ENCODE data around the gene COL6A2.

COL6A2 gene

GRCh38 chr21:46160907-46161632 lies 63.2 kb downstream of the COL6A2 start:
- no peak for TF ChIP-seq REST (IDR thresholded peaks at IDR 0.05; ENCODE audit: low read depth)
- TF ChIP-seq USF1 (IDR thresholded peaks at IDR 0.05): no peak
- no peak for TF ChIP-seq TCF12 (IDR thresholded peaks at IDR 0.05; ENCODE audit: low read depth)
- no peak for TF ChIP-seq NFIC (IDR thresholded peaks at IDR 0.05)
- no peak for TF ChIP-seq FOXM1 (IDR thresholded peaks at IDR 0.05; ENCODE audit: borderline replicate concordance, low read depth)
- no peak for TF ChIP-seq EP300 (IDR thresholded peaks at IDR 0.05; ENCODE audit: borderline replicate concordance)
- no peak for TF ChIP-seq TAF1 (IDR thresholded peaks at IDR 0.05; ENCODE audit: low read depth)
- no peak for TF ChIP-seq CREB1 (IDR thresholded peaks at IDR 0.05; ENCODE audit: low read depth)
- no peak for TF ChIP-seq CEBPB (IDR thresholded peaks at IDR 0.05)
- TF ChIP-seq EGR1 (IDR thresholded peaks at IDR 0.05): no peak

GRCh38 chr21:46161633-46162592 lies 64.0 kb downstream of the COL6A2 start:
- no peak for TF ChIP-seq NFIC (IDR thresholded peaks at IDR 0.05)
- no peak for TF ChIP-seq MAX (IDR thresholded peaks at IDR 0.05)
- no peak for TF ChIP-seq YY1 (IDR thresholded peaks at IDR 0.05; ENCODE audit: low read depth)
- TF ChIP-seq FOXM1 (IDR thresholded peaks at IDR 0.05; ENCODE audit: borderline replicate concordance, low read depth): no peak
- TF ChIP-seq ZBTB7A (IDR thresholded peaks at IDR 0.05; ENCODE audit: low read depth): no peak
- no peak for TF ChIP-seq CEBPB (IDR thresholded peaks at IDR 0.05)
- no peak for TF ChIP-seq USF1 (IDR thresholded peaks at IDR 0.05)
- no peak for TF ChIP-seq TEAD4 (IDR thresholded peaks at IDR 0.05)
- no peak for TF ChIP-seq EP300 (IDR thresholded peaks at IDR 0.05; ENCODE audit: borderline replicate concordance)
- no peak for TF ChIP-seq TAF1 (IDR thresholded peaks at IDR 0.05; ENCODE audit: low read depth)
- no peak for TF ChIP-seq REST (IDR thresholded peaks at IDR 0.05; ENCODE audit: low read depth)
- TF ChIP-seq TCF12 (IDR thresholded peaks at IDR 0.05; ENCODE audit: low read depth): no peak
- TF ChIP-seq CREB1 (IDR thresholded peaks at IDR 0.05; ENCODE audit: low read depth): no peak
- no peak for TF ChIP-seq EGR1 (IDR thresholded peaks at IDR 0.05)
- TF ChIP-seq RAD21 (IDR thresholded peaks at IDR 0.05; ENCODE audit: low read depth): no peak

GRCh38 chr21:46163380-46163779 lies 65.5 kb downstream of the COL6A2 start:
- TF ChIP-seq MAX (IDR thresholded peaks at IDR 0.05) (no peak), USF1 (IDR thresholded peaks at IDR 0.05) (no peak), FOXM1 (IDR thresholded peaks at IDR 0.05; ENCODE audit: borderline replicate concordance, low read depth) (no peak), ZBTB7A (IDR thresholded peaks at IDR 0.05; ENCODE audit: low read depth) (no peak), TAF1 (IDR thresholded peaks at IDR 0.05; ENCODE audit: low read depth) (no peak), TCF12 (IDR thresholded peaks at IDR 0.05; ENCODE audit: low read depth) (no peak), TEAD4 (IDR thresholded peaks at IDR 0.05) (no peak), REST (IDR thresholded peaks at IDR 0.05; ENCODE audit: low read depth) (no peak), CEBPB (IDR thresholded peaks at IDR 0.05) (no peak), EP300 (IDR thresholded peaks at IDR 0.05; ENCODE audit: borderline replicate concordance) (no peak), YY1 (IDR thresholded peaks at IDR 0.05; ENCODE audit: low read depth) (no peak), RAD21 (IDR thresholded peaks at IDR 0.05; ENCODE audit: low read depth) (no peak), NFIC (IDR thresholded peaks at IDR 0.05) (no peak), CREB1 (IDR thresholded peaks at IDR 0.05; ENCODE audit: low read depth) (no peak), EGR1 (IDR thresholded peaks at IDR 0.05) (no peak)

All from Ishikawa (cell line).